Ovary (tissue), 9 donors: ENCODE measurements around the gene SLC25A28. TPM values are rescaled to one million over a fixed set of nuclear protein-coding genes. Genes with fewer than 3 reads are reported as not detected.

Experiments
- DNase-seq, 5 donors: peaks; one replicate each; pipeline ENCODE4 v3.0.0-alpha.2; 2019 to 2020
- H3K27ac ChIP-seq, 2 donors: fragments of 200-600 bp; one replicate each; pipeline versions ENCODE4 v1.5.1 to v1.8.0; 2019 to 2022
- H3K27me3 ChIP-seq: fragments of 200-600 bp; one replicate; pipeline ENCODE4 v1.8.0; 2022
- H3K36me3 ChIP-seq: fragments of 200-600 bp; sonication (generic); one replicate; pipeline ENCODE4 v1.5.1; 2019
- H3K4me1 ChIP-seq: one replicate; pipeline ENCODE4 v1.8.1; 2013; ENCODE audit warnings: mild to moderate bottlenecking, moderate library complexity; ENCODE audit not compliant: insufficient read depth
- H3K4me3 ChIP-seq: fragments of 200-600 bp; sonication (generic); one replicate; pipeline ENCODE4 v1.5.1; 2017
- H3K9me3 ChIP-seq, 2 donors: fragments of 200-600 bp in 1 of 2; sonication (generic) in 1 of 2; one replicate each; pipeline versions ENCODE4 v1.5.1 to v1.8.1; 2013 to 2019; ENCODE audit warnings: mild to moderate bottlenecking in 1 of 2, moderate library complexity in 1 of 2
- CTCF ChIP-seq, 3 donors: fragments of 450-650 bp in 2 of 3; fragments of 200-600 bp in 1 of 3; IDR thresholded peaks; one replicate each; pipeline versions ENCODE4 v1.5.1 to v1.8.0; 2016 to 2022; ENCODE audit warnings: antibody characterized with exemption in 3 of 3, mild to moderate bottlenecking in 1 of 3
- EP300 ChIP-seq: sonication (generic); formaldehyde crosslinking; IDR thresholded peaks from one replicate; pipeline ENCODE4 v1.6.1; 2017; ENCODE audit warnings: antibody characterized with exemption
- POLR2A ChIP-seq: fragments of 450-650 bp; IDR thresholded peaks from one replicate; pipeline ENCODE4 v1.6.1; 2017; ENCODE audit warnings: antibody characterized with exemption, mild to moderate bottlenecking, moderate library complexity
- WGBS, 3 donors: extraction: QIAGEN DNeasy Blood & Tissue Kit in 1 of 3; methylation state at CpG; one replicate each; pipeline versions ENCODE4 v1.1.5 to v1.1.7; 2013 to 2017; 5-methylcytosine and 5-hydroxymethylcytosine counted together
- intact Hi-C, 4 donors: fragments of 100-400 bp; cut with DNase I; formaldehyde crosslinking; loops; one replicate each; pipeline versions ENCODE4 v1.11.0 to v1.15.1; 2022 to 2023
- polyA plus RNA-seq, 2 donors: library from polyadenylated mRNA; stranded (reverse); fragments of 200-250 nt in 1 of 2; fragments of 350-450 nt in 1 of 2; fragmentation: Illumina TruSeq in 1 of 2; extraction: RNeasy Lipid Tissue Mini Kit (QIAGEN cat#74804) in 1 of 2; gene quantifications; one replicate each; pipeline ENCODE4 v1.2.3, GENCODE V29; 2013 to 2014
- total RNA-seq, 7 donors: library from RNA; depleted of rRNA in 2 of 7; stranded (reverse); fragments of >200 nt in 2 of 7; fragmentation: NEBNext Ultra II Directional in 3 of 7; extraction: Animal tissue kit (Norgen Biotek cat#: 25700) in 3 of 7; gene quantifications; one replicate each; pipeline versions ENCODE4 v1.1.0 to v1.2.4, GENCODE V29; 2016 to 2023
- donor health status: DM: no; HTN: no; CAD: no; lungs with moderate emphysema.
- donor health status: DM: no; HTN: no; CAD: no.
- donor health status: Bipolar disorder and iron deficiency.
- donor health status: DM: yes; HTN: yes; CAD: no.
- donor health status: DM: no; HTN: no; CAD: no.
- donor health status: DM: yes; HTN: yes; CAD: no.

Gene SLC25A28
- total and polyA plus RNA-seq, 9 donors: 19.6 to 86.1 (median 46.0) TPM

GRCh38 chr10:99647601-99648151 lies 27.4 kb upstream of the SLC25A28 start:
- no peak for DNase-seq
- H3K27ac ChIP-seq: no peak overlapping the region
- 84 to 91% (median 89%) methylated on average over 2 of the region's 2 CpGs for WGBS, 3 donors
- TF ChIP-seq POLR2A (no peak), EP300 (no peak), CTCF (IDR thresholded peaks at IDR 0.05) (no peak)
- no peaks in the 10 kb centered on the region for H3K36me3 ChIP-seq
- H3K27me3 ChIP-seq: no peaks in the 10 kb centered on the region
- intact Hi-C loops: no loop called here
- H3K4me1 ChIP-seq: no peaks in the 10 kb centered on the region
- no peak overlapping the region for H3K4me3 ChIP-seq
- H3K9me3 ChIP-seq: no peaks in the 10 kb centered on the region

DNA sequence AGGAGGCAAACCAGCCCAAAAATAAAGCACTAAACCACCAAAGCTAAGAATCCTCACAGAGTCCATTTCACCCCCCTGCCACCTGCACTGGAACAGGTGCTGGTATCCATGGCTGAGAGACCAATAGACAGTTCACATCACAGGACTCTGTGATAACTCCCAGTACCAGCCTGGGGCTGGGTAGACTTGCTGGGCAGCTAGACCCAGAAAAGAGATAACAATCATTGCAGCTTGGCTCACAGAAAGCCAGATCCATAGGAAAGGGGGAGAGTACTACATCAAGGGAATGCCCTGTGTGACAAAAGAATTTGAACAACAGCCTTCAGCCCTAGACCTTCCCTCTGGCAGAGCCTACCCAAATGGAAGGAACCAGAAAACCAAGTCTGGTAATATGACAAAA lies 13.6 kb upstream of the SLC25A28 start:
- Histone ChIP-seq H3K9me3 (no peaks in the 10 kb centered on the region), H3K36me3 (no peaks in the 10 kb centered on the region), H3K27me3 (no peaks in the 10 kb centered on the region), H3K4me3 (no peak overlapping the region), H3K4me1 (no peaks in the 10 kb centered on the region), H3K27ac (no peak overlapping the region)
- no peak for DNase-seq
- intact Hi-C loops: no loop called here
- TF ChIP-seq POLR2A (no peak), CTCF (IDR thresholded peaks at IDR 0.05) (no peak), EP300 (no peak)

GRCh38 chr10:99631496-99631895 lies 11.3 kb upstream of the SLC25A28 start:
- intact Hi-C loops: no loop called here
- no peaks in the 10 kb centered on the region for H3K9me3 ChIP-seq
- TF ChIP-seq POLR2A (no peak), EP300 (no peak), CTCF (IDR thresholded peaks at IDR 0.05) (no peak)
- no peaks in the 10 kb centered on the region for H3K4me1 ChIP-seq
- H3K4me3 ChIP-seq: no peak overlapping the region
- DNase-seq: no peak
- H3K27ac ChIP-seq: no peak overlapping the region
- no peaks in the 10 kb centered on the region for H3K27me3 ChIP-seq
- 86 to 92% (median 88%) methylated on average over 3 of the region's 3 CpGs for WGBS, 3 donors
- H3K36me3 ChIP-seq: no peaks in the 10 kb centered on the region

DNA sequence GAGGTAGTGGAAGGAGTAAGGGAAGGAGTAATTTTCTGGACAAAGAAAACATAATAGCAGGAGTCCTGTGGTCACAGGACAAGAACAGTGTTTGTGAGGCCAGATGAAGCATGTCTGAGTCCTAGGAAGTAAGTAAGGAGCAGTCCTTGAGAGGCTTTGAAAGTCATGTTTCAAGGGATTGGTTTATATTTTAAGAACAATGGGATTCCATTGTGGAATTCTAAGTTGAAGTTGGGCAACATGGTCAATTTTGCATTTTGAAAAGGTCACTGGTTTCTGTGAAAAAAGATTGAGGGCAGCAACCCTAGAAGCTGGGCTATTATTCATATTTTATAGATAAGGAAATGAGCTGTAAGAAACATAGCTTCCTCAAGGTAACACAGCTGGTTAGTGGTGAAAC lies 10.8 kb upstream of the SLC25A28 start:
- intact Hi-C loops: no loop called here
- Histone ChIP-seq H3K36me3 (no peaks in the 10 kb centered on the region), H3K27me3 (no peaks in the 10 kb centered on the region), H3K4me1 (no peaks in the 10 kb centered on the region), H3K9me3 (no peaks in the 10 kb centered on the region), H3K4me3 (no peak overlapping the region), H3K27ac (no peak overlapping the region)
- TF ChIP-seq EP300 (no peak), POLR2A (no peak), CTCF (IDR thresholded peaks at IDR 0.05) (no peak)
- no peak for DNase-seq
